HS-27A (cell line): ENCODE data around the gene TSFM.
"Not testable (repeated sequence)": the region's sequence is repeated elsewhere in the genome, so short reads cannot be mapped to it uniquely, and the experiment has no call there.

Source experiments
- DNase-seq: peaks from one replicate; pipeline ENCODE4 v3.0.0-alpha.2; 2012; ENCODE audit warnings: low read depth, missing footprints

The TSFM gene

GRCh38 chr12:57763881-57764661 is 18.5 kb upstream of the TSFM start:
- DNase-seq = no peak

- DNase-seq = no peak
These were observed 18.0 kb upstream of the TSFM start for GRCh38 chr12:57764662-57765002.

GRCh38 chr12:57765003-57765697 is 17.4 kb upstream of the TSFM start:
- DNase-seq = no peak

- DNase-seq = no peak
These were observed 16.7 kb upstream of the TSFM start for GRCh38 chr12:57765698-57766463.

GRCh38 chr12:57766464-57767304 is 15.9 kb upstream of the TSFM start, which contains the start of gene CYP27B1:
Gene CYP27B1, minus strand, starts transcription at chr12:57767078. Its CDS starts 37 bp downstream, at chr12:57767041.
- DNase-seq = no peak

GRCh38 chr12:57767305-57767698 is 15.3 kb upstream of the TSFM start:
- no peak for DNase-seq

- DNase-seq = no peak
These were observed 14.7 kb upstream of the TSFM start for GRCh38 chr12:57767876-57768275.

GRCh38 chr12:57769594-57769993 is 13.0 kb upstream of the TSFM start:
- DNase-seq = no peak

GRCh38 chr12:57770734-57771133 is 11.9 kb upstream of the TSFM start:
- no peak for DNase-seq

GRCh38 chr12:57771236-57771872 is 11.2 kb upstream of the TSFM start:
- DNase-seq = no peak

GRCh38 chr12:57771873-57772428 is 10.6 kb upstream of the TSFM start, which contains the start of gene METTL1:
Gene METTL1, minus strand, starts transcription at chr12:57772105. Its CDS starts 22 bp downstream, at chr12:57772083.
- DNase-seq = peak; percentile 98

- no peak for DNase-seq
These were observed 9.9 kb upstream of the TSFM start, which contains the start of gene EEF1AKMT3 for GRCh38 chr12:57772429-57773322. Gene EEF1AKMT3, plus strand, starts transcription at chr12:57772614. Its CDS starts 111 bp downstream, at chr12:57772725.

GRCh38 chr12:57774634-57775033 is 8.0 kb upstream of the TSFM start:
- DNase-seq = not testable (repeated sequence)

GRCh38 chr12:57775044-57775443 is 7.5 kb upstream of the TSFM start:
- no peak for DNase-seq

- DNase-seq = no peak
These were observed 6.9 kb upstream of the TSFM start for GRCh38 chr12:57775563-57776246.

- no peak for DNase-seq
These were observed 6.4 kb upstream of the TSFM start for GRCh38 chr12:57776247-57776587.

GRCh38 chr12:57777367-57777766 is 5.2 kb upstream of the TSFM start:
- no peak for DNase-seq

GRCh38 chr12:57777911-57778310 is 4.7 kb upstream of the TSFM start:
- no peak for DNase-seq

GRCh38 chr12:57779736-57780135 is 2.9 kb upstream of the TSFM start:
- no peak for DNase-seq
